Effector CD8-positive, alpha-beta T cell (primary cell): ENCODE measurements around the gene DLX5.

Source experiments
- DNase-seq: peaks from one replicate; lab custom pipeline; 2025; lab: John Stamatoyannopoulos, UW

Gene DLX5

DNA sequence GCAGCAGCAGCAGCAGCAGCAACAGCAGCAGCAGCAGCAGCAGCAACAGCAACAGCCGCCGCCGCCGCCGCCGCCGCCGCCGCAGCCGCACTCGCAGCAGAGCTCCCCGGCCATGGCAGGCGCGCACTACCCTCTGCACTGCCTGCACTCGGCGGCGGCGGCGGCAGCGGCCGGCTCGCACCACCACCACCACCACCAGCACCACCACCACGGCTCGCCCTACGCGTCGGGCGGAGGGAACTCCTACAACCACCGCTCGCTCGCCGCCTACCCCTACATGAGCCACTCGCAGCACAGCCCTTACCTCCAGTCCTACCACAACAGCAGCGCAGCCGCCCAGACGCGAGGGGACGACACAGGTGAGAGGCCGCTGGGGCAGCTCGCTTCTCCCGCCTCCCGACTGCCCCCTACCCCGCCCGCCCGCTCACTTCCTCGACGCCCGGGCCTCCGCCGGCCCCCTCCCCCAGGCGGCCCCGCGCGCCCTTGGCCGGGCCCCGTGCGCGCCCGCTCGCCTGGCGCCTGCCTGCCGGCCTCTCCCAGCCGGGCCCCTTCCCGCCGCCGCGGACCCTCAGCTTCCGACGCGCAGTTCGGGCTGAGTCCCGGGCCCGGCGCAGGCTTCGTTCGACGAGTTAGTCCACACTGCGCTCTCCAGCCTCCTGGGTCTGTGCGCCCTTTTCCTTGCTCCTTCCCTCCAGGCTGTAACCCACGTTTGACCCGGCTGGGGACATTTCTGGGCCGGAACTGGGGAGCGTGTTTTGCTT, 18.4 kb downstream of the DLX5 start:
- DNase-seq, result no peak

DNA sequence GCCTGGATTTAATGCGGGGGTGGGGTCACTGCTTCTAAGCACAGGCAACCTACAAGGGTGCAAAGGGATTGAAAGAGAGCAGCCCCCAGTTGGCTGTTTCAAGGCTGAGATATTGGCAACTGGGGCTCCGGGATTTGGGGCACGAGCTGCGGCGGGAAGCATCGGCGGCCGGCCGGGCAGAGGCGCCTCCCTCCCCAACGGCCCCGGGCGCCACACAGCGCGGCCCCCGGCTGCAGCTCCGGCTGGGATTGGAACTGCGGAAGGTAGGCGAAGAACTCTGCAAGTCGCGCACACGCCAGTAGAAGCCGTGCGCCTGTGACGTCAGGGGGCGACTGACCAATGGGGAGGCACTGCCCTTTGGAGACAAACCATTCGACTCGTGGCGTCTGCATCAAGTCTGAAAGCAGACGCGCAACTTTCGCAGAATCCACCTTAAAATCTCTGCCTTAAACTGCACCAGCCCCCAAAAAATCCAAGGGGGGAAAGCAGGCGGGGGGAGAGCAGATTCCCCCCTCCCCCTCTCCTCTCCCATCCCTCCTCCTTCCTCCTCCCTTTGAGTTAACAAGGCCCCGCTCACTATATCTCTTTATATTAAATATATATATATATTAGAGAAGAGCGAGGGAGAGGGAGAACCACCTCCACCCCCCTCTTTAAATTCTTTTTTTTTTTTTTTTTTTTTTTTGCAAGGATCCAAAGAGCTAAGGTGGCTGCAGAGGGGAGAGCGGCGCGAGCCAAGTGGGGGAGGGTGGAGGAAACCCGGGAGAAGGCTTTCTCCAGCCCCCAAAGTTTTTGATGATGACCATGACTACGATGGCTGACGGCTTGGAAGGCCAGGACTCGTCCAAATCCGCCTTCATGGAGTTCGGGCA, 19.2 kb downstream of the DLX5 start, which contains the start of gene DLX6:
DLX6 (plus strand) TSS at position 371 of the 872 bp plus-strand sequence; CDS start at position 796, 425 bp downstream.
- no peak for DNase-seq

DNA sequence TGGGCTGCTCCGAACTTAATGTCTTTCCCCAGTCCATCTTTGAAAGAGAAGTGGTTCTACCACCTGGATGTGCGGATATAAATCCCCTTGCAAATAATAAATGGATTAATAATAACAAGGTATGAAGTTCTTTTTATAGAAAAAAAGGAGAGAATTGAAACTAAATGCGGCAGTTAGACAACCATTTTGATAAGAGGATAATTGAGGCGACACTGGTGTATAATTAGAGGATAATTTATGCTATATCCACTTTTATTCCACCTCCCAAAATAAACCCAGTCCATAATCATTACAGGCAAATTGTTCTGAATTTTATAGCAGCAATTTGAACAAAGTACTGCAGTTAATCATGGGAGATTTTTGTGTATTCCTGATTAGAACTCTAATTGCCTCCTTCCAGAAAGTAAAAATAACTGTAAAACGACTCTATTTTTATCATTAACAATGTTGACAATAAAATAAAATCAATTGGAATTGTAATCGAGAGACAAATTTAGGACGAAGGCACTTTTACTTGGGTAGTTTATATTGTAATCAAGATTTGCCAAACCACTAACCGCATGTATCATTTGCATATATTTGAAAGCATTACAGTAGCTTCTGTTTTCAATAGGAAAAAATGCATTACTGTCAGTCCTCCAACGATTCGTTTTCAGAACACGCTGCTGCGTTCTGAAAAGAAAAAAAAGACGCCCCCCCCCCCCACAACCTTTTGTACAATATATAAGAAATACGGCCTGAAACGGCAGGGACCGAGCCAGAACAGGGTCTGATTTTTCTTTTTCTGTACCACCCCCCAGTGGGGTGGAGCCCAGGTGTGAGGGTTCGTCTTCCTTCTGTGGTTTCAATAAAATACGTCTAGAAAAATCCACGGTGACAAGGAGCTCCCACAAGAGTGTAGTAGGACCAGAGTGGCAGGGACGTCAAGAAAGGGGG, 20.1 kb downstream of the DLX5 start:
- no peak for DNase-seq

DNA sequence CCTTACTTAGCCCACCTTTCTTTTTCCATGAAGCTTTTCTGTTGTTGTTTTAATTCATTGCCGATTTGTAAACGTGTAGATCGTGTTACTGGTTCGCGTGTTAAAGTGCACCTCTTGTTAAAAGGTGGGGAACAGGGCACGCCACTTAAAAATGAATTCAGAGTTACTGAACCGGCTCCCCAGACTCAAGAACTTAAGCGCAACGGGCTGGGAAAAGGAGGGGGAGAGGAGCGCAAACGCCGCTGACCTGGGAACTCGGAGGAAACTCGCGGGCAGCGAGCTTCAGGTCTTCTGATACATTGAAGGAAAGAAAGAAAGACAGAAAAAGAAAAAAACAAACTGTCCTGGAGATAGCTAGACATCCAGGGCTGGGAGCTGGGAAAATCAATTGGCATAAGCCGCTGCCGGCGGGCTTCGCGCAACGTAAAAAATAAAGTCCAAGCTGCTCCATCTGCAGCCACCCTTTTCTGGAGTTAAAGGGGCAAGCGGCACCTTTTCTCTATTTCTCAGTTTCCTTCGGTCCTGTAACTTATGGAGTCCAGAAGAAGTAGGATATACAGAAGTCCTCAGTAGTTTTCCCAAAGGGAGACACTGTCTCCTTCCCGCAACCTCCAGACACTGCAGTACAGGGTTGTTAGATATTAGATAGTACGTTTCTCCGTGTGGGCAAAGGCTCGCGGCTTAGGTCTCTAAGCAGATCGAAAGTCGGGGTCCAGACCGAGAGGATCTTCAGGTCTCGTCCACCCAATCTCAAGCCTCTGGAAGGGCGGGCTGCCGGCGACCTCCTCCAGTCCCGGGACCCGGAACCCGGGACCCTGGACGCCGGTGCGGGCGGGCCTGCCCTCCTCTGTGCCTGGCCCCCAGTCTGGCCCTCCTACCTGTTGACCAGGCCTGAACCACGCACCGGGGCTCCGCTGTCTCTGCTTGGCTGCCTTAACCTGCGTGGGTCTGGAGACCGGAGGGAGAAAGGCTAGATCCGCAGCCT, 21.1 kb downstream of the DLX5 start:
- DNase-seq, result no peak

DNA sequence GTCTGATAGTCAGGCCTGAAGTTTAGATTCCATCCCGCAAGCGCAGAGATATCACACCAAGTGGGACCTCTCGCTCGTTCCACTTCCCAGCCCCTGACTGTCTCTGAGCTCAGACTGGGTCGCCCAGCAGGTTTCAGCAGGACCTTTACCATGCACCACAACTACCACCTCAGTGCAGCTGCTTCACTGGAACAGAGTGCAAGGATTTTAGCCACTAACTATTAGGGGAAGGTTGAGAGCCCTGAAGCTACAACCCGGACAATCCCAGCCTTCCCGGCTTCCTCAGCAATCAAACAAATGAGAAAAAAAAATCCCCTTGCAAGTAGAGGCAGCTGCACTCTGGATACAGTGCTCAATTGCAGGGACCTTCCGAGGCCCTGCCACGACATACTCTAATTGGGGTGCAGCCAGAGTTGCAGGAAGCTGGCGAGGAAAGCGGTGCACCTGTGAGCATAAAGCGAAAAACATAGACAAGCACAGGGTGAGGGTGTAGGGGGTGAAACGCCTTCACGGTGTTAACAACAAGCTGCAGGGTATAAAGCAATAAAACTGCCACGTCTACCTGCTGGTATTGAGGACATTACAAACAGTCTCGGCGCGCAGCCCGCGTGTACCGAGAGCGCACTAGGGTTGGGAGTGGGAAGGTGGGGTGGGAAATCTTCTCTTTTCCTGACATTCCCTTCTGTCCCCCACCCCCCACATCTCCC, 21.9 kb downstream of the DLX5 start:
- DNase-seq, result no peak

DNA sequence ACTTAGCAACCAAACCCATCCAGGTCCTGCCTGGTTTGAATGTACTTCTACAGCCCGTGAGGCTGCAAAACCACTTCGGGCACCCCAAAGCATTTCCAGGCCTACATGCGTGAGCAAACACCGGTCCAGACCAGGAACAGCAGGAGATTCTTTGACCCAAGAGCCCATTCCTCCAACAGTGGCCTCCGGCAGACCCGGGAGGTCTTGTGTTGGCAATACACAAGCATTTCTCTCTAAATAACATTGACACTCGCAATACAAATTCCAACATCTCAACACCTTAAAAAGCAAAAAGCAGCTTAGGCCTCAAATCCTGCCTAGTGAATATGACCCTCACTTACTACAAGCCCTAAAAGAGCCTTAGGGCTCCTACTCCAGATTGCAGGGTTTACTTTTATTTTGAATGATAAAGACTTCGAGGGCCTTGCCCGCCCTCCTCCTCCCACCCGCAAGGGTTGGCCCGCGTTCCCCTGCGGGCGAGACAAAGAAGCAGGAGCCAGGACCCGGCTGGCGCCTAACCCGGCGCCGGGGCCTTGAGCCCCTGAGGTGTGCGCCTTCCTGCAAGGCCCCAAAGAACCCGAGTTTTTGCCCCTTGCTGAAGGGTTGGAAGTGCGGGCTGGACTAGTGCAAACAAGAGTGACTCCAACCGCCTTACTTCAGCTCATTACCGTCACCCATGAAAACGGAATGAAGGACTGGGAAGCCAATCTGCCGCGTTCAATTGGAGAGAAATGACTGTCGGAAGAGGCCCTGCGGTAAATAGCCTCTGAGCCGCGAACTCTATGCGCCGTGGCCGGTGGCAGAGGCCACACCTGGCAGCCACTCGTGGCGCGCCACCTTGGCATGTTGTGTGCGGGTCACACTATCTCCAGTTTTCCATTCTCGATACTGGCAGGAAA, 22.7 kb downstream of the DLX5 start:
- DNase-seq, result no peak

DNA sequence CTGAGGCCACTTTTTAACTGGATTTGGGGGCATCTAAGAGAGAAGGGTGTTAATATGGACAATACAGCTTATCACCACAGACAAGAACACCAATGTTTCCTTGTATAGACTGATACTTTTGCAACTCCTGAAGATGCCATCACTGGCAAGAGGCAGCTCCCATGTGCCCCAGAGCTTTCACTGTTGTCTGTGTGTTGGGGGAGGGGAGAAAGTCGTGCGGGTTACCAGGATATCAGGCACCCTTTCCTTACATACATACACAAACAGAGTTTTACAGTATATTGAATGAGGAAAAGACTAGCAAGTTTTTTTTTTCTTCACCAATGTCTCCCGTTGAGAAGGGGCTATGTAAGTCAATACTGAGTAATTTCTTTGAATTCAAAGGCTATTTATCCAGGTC, 23.4 kb downstream of the DLX5 start:
- DNase-seq, result no peak

DNA sequence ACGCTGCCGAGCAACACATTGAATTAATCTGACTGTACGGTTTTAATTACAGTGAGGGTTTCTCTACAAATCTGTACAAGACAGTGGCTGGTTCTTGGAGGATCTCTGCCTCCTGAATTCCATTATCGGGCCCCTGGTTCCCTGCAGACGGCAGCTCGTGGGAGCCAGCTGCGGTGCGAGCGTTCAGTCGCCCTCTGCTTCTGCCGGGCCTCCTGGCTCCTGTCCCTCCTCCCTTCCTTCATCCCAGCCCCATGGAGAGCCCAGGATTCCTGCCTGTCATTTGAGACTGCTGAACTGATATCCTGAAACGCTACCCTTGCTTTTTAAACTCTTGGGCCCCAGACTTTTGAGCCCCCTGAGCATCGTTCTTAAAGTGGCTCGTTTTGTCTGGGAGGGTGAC, 25.9 kb downstream of the DLX5 start:
- DNase-seq, result no peak

DNA sequence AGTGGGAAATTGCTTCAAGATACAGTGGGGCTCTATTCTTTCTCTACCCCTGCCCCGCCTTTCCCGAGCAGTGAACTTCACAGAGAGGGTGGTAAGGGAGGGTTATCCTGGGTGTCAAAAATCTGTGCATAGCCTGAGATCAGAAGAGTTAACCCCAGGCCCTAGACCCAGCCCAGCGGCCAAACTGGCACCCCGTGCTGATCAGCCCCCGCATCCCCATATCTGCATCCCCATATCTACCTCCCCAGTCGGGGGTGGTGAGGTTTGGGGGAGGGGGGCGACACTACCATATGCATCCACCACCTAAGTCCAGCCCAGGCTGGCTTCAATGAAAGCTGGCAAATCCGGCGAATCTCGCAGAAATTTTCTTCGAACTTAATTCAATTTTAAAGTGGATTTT, 26.3 kb downstream of the DLX5 start:
- DNase-seq, result no peak

DNA sequence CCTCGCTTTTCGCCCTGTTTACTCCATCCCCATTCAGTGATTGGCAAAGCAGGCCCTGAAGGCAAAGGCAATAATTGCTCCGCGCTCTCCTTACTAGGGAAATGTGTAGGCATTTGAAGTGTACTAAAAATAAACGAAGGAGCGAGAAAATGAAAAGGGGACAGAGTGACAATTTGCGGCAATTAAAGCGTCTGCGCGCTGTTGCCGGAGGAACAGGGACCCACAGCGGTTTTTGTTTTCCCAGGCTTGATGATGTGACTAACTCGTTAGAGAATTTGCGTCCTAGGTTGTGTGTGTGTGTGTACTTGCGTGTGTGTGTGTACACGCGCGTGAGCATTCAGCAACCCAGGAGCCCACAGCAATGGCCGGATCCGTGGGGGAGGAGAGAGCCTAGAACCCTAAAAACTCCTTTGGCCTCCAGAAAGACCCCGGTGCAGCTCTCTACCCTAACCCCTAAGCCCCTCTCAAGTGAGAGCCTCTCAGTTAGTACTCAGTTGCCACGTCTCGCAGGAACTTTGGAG, 27.1 kb downstream of the DLX5 start:
- DNase-seq, result no peak

DNA sequence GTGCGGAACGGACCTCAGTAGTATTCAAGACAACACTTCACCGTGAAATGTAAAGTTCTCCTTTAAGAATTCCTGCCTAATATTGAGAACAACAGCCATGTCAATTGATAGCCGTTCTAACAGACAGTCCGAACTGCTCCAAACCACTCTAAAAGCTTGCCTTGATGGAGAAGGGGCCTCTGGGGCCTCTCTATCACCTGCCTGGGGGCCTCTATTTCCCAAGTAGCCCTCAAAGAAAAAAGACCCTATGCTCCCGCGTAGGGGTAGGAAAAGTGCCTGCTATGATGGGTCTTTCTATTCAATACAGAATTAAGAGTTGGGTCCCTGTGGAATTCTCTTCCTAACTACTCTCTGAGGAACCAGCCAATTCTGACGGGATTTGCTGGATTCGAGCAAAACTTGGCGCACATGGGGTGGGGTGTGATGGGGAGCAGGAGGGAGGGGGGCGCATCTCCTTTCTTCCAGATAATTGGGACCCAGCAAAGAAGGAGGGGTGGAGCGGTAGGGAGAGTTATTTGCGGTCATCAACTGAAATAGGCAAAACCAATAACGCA, 27.6 kb downstream of the DLX5 start:
- DNase-seq, result no peak

DNA sequence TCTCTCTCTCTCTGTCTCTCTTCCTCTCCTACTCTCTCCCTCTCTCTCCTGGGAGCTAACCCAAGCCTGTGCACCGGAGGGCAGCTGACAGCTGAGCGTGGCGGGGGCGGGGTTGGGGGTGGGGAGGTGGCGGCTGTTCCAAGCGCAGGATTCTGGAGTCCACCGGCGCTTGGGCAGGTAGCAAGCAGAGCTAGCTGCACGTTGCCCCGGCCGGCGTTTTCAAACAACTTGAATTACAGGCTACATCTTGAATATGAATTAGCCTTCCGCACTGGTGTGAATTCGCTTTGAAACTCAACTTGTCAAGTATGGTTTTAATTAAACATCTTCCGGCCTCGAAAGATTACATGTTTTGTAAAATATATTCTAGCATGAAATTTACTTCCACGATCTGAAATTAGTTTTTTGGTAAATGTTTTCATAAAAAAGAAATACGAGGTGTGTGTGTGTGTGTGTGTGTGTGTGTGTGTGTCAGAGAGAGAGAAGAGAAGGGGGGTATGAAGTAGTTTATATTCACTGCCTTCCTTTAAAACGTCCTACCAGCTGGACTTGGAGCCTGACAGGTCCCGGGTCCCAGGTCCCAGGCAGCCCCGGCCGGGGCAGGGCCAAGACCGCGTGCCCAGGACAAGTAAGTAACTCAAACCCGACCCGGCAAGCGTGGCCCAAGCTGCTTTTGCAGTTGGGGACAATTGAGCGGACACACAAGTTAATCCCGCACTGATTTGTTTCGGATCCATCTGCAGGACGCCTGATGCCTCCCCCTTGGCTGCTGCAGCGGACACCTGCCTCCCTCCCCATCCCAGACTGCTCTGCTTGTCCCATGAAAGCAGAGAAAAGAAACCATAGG, 28.3 kb downstream of the DLX5 start:
- DNase-seq, result no peak

DNA sequence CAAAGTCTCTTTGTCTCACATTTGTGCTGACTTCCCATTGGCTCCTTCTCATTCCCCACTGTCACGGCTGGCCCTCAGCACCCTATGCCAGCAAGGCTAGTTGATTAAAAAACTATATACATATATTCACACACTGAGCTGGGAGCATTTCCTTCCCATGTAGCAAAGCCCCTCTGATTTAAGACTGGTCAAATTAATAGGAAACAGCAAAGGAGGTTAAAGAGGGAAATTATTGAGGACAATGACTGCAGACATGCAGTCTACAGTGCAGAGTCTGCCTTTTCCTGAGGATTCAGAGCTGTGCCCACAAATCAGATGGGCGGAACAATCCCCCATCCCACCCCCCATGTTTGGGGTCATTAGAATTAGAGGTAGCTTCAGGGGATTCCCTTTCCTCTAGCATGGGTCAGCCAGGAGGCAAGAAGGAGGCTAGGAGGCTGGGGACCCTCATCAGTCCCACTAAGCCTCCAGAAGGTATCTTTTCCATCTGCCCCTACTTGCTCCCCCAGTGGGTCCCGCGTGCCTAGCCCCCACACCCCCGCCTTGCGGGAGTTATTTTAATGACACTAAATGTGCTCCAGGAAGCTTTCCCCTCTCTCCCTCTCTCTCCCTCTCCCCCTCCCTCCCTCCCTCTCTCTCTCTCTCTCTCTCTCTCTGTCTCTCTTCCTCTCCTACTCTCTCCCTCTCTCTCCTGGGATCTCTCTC, 29.1 kb downstream of the DLX5 start:
- no peak for DNase-seq

DNA sequence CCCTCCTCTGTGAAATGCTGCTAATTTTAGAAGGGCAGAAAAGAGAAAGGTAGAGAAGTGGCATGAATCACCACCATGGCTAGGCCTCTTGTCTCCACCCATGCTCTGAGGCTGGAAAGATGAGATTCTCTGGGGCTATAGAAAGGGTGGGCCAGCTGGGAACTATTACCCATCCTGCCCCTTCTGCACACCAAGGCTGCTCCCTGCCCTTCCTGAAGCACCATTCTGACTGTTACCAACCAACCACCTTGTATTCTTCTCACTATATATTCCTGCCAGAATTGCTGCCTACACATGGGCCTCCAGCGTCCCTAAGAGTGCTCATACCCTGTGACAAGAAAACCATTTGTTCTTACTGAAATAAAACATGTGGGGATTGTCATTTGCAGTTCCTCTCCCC, 30.7 kb downstream of the DLX5 start:
- DNase-seq, result no peak

DNA sequence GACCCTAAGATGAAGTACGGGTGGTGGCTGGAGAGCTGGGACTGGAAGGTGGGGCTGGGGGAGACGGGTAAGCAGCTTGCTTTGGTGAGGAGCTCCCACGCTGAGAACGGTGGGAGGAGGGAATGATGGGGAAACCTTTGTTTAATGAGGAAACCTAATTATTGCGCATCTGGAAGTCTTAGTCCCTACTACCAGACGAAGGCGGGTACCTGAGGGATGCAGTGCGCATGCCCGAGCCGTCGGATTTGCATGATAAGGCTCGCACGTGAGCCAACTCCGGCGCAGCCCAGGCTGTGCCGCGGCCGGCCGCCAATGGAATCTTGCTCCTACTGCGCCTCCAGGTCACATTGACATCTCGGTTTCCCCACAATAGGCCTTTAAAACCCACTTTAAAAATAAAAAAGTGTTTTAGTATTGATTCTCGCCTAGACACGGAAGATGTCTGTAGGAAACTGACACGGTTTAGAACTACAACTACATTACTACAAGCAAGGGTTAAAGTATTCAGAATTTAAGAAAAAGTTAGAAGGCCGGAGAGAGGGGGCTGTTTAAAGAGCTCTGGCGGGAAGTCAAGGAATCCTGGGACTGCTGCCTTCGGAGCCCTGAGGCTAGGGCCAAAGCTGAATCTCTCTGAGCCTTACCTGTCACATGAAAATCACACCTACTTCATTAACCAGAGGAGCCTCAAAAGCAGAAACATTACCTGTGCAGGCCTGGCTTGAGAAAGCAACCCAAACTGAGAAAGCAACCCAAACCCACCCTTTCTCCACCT, 31.4 kb downstream of the DLX5 start:
- no peak for DNase-seq
